ENCODE data around the gene COL11A2. TPM values are rescaled to one million over a fixed set of nuclear protein-coding genes. Genes with fewer than 3 reads are reported as not detected.

Gene COL11A2
- total RNA-seq, 4 donors from 2014 or later = 0.23 to 0.61 (median 0.41) TPM

GRCh38 chr6:33211666-33212422 lies 19.6 kb upstream of the COL11A2 start:
- Histone ChIP-seq H3K4me3 (no peak overlapping the region), H3K36me3 (peaks cover 0 to 31% (median 4%) of the 10 kb centered on the region in 3 donors), H3K9me3 (no peaks in the 10 kb centered on the region), H3K27me3 (peaks cover 0 to 9% (median 0%) of the 10 kb centered on the region in 4 donors), H3K27ac (no peak overlapping the region), H3K4me1 (peaks cover 22 to 49% (median 29%) of the 10 kb centered on the region in 3 donors)
- no peak for DNase-seq
- intact Hi-C loops (cut with DNase I) = no loop called here
- TF ChIP-seq, protein P1, sequence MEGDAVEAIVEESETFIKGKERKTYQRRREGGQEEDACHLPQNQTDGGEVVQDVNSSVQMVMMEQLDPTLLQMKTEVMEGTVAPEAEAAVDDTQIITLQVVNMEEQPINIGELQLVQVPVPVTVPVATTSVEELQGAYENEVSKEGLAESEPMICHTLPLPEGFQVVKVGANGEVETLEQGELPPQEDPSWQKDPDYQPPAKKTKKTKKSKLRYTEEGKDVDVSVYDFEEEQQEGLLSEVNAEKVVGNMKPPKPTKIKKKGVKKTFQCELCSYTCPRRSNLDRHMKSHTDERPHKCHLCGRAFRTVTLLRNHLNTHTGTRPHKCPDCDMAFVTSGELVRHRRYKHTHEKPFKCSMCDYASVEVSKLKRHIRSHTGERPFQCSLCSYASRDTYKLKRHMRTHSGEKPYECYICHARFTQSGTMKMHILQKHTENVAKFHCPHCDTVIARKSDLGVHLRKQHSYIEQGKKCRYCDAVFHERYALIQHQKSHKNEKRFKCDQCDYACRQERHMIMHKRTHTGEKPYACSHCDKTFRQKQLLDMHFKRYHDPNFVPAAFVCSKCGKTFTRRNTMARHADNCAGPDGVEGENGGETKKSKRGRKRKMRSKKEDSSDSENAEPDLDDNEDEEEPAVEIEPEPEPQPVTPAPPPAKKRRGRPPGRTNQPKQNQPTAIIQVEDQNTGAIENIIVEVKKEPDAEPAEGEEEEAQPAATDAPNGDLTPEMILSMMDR (IDR thresholded peaks at IDR 0.05) = no peak
- no peak for TF ChIP-seq POLR2A (IDR thresholded peaks at IDR 0.05)
- 76 to 90% methylated on average over 10 to 12 of the region's 18 CpGs for WGBS, 2 donors

DNA sequence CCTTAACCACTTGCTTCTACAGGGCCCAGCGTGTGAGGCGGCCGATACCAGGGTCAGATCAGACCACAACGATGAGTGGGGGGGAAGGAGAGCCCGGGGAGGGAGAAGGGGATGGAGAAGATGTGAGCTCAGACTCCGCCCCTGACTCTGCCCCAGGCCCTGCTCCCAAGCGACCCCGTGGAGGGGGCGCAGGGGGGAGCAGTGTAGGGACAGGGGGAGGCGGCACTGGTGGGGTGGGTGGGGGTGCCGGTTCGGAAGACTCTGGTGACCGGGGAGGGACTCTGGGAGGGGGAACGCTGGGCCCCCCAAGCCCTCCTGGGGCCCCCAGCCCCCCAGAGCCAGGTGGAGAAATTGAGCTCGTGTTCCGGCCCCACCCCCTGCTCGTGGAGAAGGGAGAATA lies 18.9 kb upstream of the COL11A2 start:
- TF ChIP-seq POLR2A (IDR thresholded peaks at IDR 0.05) = no peak
- TF ChIP-seq, protein P1 (IDR thresholded peaks at IDR 0.05) = no peak
- peaks cover 0 to 31% (median 4%) of the 10 kb centered on the region in 3 donors for H3K36me3 ChIP-seq
- no peaks in the 10 kb centered on the region for H3K9me3 ChIP-seq
- peaks cover 0 to 9% (median 0%) of the 10 kb centered on the region in 4 donors for H3K27me3 ChIP-seq
- no peak for DNase-seq
- H3K4me3 ChIP-seq = no peak overlapping the region
- H3K4me1 ChIP-seq = peaks cover 24 to 56% (median 29%) of the 10 kb centered on the region in 3 donors
- 68 to 80% methylated on average over 3 to 7 of the region's 17 CpGs for WGBS, 2 donors
- intact Hi-C loops (cut with DNase I) = no loop called here
- H3K27ac ChIP-seq = no peak overlapping the region

DNA sequence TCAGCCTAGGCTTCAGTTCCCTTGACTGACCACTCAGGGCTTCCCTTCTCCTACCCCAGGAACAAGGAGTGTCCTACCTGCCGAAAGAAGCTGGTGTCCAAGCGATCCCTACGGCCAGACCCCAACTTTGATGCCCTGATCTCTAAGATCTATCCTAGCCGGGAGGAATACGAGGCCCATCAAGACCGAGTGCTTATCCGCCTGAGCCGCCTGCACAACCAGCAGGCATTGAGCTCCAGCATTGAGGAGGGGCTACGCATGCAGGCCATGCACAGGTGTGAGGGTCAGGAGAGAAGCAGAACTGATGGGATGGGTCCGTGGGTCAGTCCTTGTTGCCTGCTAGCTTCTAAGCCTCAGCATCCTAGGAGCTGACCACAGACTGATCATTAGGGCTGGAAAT lies 17.6 kb upstream of the COL11A2 start:
- no peak for DNase-seq
- TF ChIP-seq, protein P1 (IDR thresholded peaks at IDR 0.05) = no peak
- no peak for TF ChIP-seq POLR2A (IDR thresholded peaks at IDR 0.05)
- H3K27me3 ChIP-seq = peaks cover 0 to 9% (median 0%) of the 10 kb centered on the region in 4 donors

DNA sequence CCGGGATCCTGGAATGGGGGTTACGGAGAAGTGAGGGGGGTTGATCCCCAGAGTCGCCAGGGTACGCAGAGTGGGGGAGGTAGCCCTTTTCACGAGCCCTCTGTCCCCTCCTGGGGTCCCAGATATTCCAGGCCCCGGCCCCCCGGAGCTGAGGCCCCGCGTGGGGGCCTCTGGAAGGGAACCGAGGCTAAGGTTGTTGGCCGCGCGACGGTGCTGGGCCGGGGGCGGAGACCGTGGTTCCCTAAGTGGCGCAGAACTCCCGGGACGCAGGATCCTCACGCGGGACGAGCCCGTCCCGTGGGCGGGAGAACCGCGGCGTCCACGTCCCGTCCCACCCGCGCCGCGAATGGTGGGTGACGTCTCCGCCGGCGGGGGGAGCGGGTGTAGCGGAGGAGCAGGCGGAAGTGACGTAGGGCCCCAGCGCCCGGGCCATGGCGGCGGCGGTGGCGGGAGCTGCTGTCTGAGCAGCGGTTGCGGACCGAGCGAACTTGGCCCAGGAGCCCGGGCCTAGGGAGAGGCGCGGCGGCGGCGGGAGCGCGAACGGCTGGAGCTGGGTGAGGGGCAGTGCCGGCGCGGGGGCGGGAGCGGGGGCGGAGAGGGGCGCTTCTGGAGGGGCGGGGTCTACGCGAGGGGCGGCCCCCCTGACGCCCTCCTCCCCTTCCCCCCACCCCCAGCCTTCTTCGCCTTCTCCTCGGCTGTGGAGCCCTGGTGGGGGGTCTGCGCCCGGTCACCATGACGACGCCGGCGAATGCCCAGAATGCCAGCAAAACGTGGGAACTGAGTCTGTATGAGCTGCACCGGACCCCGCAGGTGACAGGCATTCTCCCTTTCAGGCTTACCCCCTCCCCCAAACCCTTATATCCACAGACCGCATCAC lies 16.1 kb upstream of the COL11A2 start, which contains the start of gene RING1:
Gene RING1, plus strand, starts transcription at position 410 of the 877 bp plus-strand sequence. Its CDS starts 323 bp downstream, at position 733.
- DNase-seq = no peak
- Histone ChIP-seq H3K4me1 (peaks cover 35 to 73% (median 36%) of the 10 kb centered on the region in 3 donors), H3K4me3 (peak within 1 kb of the TSS; percentile 84 to 91 (median 86)), H3K36me3 (peaks cover 4 to 38% (median 10%) of the 10 kb centered on the region in 3 donors), H3K9me3 (no peaks in the 10 kb centered on the region), H3K27ac (peak within 1 kb of the TSS; percentile 96 to 98 (median 96)), H3K27me3 (peaks cover 0 to 5% (median 0%) of the 10 kb centered on the region in 4 donors)
- WGBS, 2 donors = 0 to 2% methylated on average over 5 to 11 of the region's 86 CpGs
- intact Hi-C loops (cut with DNase I) = no loop called here
- TF ChIP-seq, protein P1 (IDR thresholded peaks at IDR 0.05) = peak in 1 of 6 experiments; percentile 3
- peak in 3 of 4 donors; percentile 97 to 99 (median 98) for TF ChIP-seq POLR2A (IDR thresholded peaks at IDR 0.05)

More for the DNA sequence above, 17.6 kb upstream of the COL11A2 start:
- Histone ChIP-seq H3K36me3 (peaks cover 0 to 31% (median 4%) of the 10 kb centered on the region in 3 donors), H3K4me1 (peaks cover 29 to 69% (median 37%) of the 10 kb centered on the region in 3 donors), H3K4me3 (no peak overlapping the region), H3K27ac (no peak overlapping the region), H3K9me3 (no peaks in the 10 kb centered on the region)
- WGBS, 2 donors = 93 to 100% methylated on average over 1 to 8 of the region's 10 CpGs
- intact Hi-C loops (cut with DNase I) = no loop called here
